Fibroblast of pulmonary artery (primary cell): ENCODE data around the gene FAR2.

ENCODE experiments used
- DNase-seq: peaks from one replicate; pipeline ENCODE4 v3.0.0-alpha.2; 2010; ENCODE audit warnings: low read depth
- H3K4me3 ChIP-seq: replicated peaks from 2 replicates; pipeline ENCODE4 v1.5.1; 2011; ENCODE audit warnings: low read depth, mild to moderate bottlenecking, control low read depth, low read length, moderate library complexity
- TF ChIP-seq, protein P1 (sequence below): IDR thresholded peaks from 2 replicates; pipeline ENCODE4 v1.5.1; 2011; ENCODE audit warnings: mild to moderate bottlenecking, control low read depth, low read length, inconsistent platforms; ENCODE audit errors: missing control alignments

FAR2 gene

GRCh38 chr12:29309320-29309902 is 160.3 kb downstream of the FAR2 start:
- no peak overlapping the region for H3K4me3 ChIP-seq
- peak; percentile 62 for DNase-seq
- TF ChIP-seq, protein P1, sequence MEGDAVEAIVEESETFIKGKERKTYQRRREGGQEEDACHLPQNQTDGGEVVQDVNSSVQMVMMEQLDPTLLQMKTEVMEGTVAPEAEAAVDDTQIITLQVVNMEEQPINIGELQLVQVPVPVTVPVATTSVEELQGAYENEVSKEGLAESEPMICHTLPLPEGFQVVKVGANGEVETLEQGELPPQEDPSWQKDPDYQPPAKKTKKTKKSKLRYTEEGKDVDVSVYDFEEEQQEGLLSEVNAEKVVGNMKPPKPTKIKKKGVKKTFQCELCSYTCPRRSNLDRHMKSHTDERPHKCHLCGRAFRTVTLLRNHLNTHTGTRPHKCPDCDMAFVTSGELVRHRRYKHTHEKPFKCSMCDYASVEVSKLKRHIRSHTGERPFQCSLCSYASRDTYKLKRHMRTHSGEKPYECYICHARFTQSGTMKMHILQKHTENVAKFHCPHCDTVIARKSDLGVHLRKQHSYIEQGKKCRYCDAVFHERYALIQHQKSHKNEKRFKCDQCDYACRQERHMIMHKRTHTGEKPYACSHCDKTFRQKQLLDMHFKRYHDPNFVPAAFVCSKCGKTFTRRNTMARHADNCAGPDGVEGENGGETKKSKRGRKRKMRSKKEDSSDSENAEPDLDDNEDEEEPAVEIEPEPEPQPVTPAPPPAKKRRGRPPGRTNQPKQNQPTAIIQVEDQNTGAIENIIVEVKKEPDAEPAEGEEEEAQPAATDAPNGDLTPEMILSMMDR = peak; percentile 48

GRCh38 chr12:29310899-29311298 is 161.8 kb downstream of the FAR2 start:
- no peak overlapping the region for H3K4me3 ChIP-seq
- no peak for DNase-seq
- TF ChIP-seq, protein P1 = no peak

- DNase-seq = peak; percentile 18
- H3K4me3 ChIP-seq = no peak overlapping the region
- TF ChIP-seq, protein P1 = no peak
Measured at GRCh38 chr12:29314416-29314815, 165.3 kb downstream of the FAR2 start.

DNA sequence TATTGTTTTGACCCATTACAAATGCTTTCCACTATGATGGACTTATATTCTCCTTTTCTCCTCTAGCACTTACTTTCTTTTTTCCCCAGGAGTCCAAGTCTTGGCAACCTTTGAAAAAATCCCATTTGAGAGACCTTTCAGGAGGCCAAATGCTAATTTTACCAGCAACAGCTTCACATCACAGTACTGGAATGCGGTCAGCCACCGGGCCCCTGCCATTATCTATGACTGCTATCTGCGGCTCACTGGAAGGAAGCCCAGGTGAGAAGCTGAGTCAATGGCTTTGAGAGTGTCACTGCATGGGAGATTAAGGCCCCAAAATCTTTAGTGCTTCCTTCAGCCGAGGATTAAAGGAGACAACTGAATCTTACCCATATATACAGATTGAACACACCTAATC is 167.7 kb downstream of the FAR2 start:
- no peak overlapping the region for H3K4me3 ChIP-seq
- DNase-seq = peak; percentile 47
- TF ChIP-seq, protein P1 = no peak

- no peak overlapping the region for H3K4me3 ChIP-seq
- TF ChIP-seq, protein P1 = peak; percentile 56
- peak; percentile 62 for DNase-seq
Measured at GRCh38 chr12:29317556-29318363, 168.7 kb downstream of the FAR2 start.

- TF ChIP-seq, protein P1 = no peak
- no peak overlapping the region for H3K4me3 ChIP-seq
- peak; percentile 81 for DNase-seq
Measured at GRCh38 chr12:29320295-29321085, 171.4 kb downstream of the FAR2 start.
